Thoracic aorta (tissue), 2 donors: ENCODE data around the gene CDC40. TPM values are rescaled to one million over a fixed set of nuclear protein-coding genes. Genes with fewer than 3 reads are reported as not detected.
"Not testable (repeated sequence)": the region's sequence is repeated elsewhere in the genome, so short reads cannot be mapped to it uniquely, and the experiment has no call there.

Source experiments
- ATAC-seq: fragments of 150-250 bp; one replicate; pipeline ENCODE4 v1.8.0; 2017; ENCODE audit warnings: low read depth; ENCODE audit not compliant: insufficient number of reproducible peaks, low FRiP score
- DNase-seq: peaks from one replicate; pipeline ENCODE4 v3.0.0-alpha.2; 2020; ENCODE audit warnings: low spot score
- H3K27ac ChIP-seq, 2 donors: fragments of 200-600 bp; sonication (generic); 1 replicate in 1 of 2; 2 replicates in 1 of 2; pipeline ENCODE4 v1.5.1; 2016; ENCODE audit warnings: mild to moderate bottlenecking in 2 of 2, moderate library complexity in 2 of 2
- H3K27me3 ChIP-seq: fragments of 200-600 bp; sonication (generic); replicated peaks from 2 replicates; pipeline ENCODE4 v1.6.0; 2016; ENCODE audit warnings: mild to moderate bottlenecking; ENCODE audit not compliant: insufficient read depth
- H3K36me3 ChIP-seq: fragments of 200-600 bp; sonication (generic); one replicate; pipeline ENCODE4 v1.5.1; 2016
- H3K4me1 ChIP-seq, 2 donors: fragments of 200-600 bp; sonication (generic); 1 replicate in 1 of 2; 2 replicates in 1 of 2; pipeline versions ENCODE4 v1.5.1 to v1.6.0; 2016; ENCODE audit warnings: low read depth in 2 of 2, mild to moderate bottlenecking in 1 of 2; ENCODE audit not compliant: control insufficient read depth in 1 of 2
- H3K4me3 ChIP-seq: fragments of 200-600 bp; sonication (generic); 2 replicates; pipeline ENCODE4 v1.5.1; 2016; ENCODE audit warnings: mild to moderate bottlenecking
- H3K9me3 ChIP-seq: fragments of 200-600 bp; sonication (generic); 2 replicates; pipeline ENCODE4 v1.5.1; 2016
- CTCF ChIP-seq: fragments of 200-600 bp; sonication (generic); IDR thresholded peaks from one replicate; pipeline ENCODE4 v1.5.1; 2019; ENCODE audit warnings: antibody characterized with exemption
- total RNA-seq, 2 donors: library from RNA; depleted of rRNA; stranded (reverse); fragments of >200 nt; gene quantifications; one replicate each; pipeline versions ENCODE4 v1.1.0 to v1.2.3, GENCODE V29; 2016

The CDC40 gene
- total RNA-seq, 2 donors from 2014 or later: 11.2 to 22.2 TPM

DNA sequence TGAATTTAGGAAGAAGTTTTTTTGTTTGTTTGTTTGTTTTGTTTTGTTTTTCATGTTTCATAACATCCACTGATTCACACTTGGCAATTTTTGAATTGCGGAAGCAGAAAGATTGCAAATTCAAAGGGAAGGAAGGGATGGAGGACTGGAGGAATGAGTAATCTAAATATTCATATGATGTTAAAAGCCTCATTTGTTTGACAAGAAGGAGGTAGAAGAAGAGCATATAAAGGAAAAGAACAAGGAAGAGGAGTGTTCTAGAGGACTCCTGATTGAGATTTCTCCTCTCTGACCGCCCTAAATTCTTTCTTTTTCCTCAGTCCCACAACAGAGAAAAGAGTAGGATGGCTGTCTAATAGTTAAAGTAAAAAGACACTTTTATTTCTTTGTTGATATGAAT is 89.4 kb downstream of the CDC40 start:
- H3K4me3 ChIP-seq: no peak overlapping the region
- H3K27me3 ChIP-seq: no peaks in the 10 kb centered on the region
- DNase-seq (no peak), ATAC-seq (no peak)
- H3K9me3 ChIP-seq: no peaks in the 10 kb centered on the region
- no peaks in the 10 kb centered on the region for H3K4me1 ChIP-seq
- no peaks in the 10 kb centered on the region for H3K36me3 ChIP-seq
- no peak overlapping the region for H3K27ac ChIP-seq
- TF ChIP-seq CTCF: no peak

DNA sequence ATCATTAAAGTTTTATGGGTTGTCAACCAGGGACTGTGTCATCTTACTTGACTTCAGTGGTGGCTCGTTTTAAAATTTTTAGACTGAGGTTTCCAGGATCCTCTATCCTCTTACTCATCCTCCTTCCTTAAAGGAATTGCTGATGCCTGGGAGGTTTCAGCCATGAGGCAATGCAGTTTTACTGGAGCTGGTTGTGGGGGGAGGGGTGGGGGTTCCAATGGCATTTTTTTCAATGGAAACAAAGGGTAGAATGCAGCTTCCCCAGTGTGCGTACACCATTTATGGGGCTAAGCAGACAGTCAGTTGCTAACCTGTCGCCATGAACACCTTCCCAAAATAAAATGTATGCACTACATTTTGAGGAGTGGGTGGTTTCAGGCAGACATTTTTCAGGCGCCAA is 89.9 kb downstream of the CDC40 start:
- H3K27ac ChIP-seq: no peak overlapping the region
- no peak for TF ChIP-seq CTCF
- no peaks in the 10 kb centered on the region for H3K9me3 ChIP-seq
- no peaks in the 10 kb centered on the region for H3K27me3 ChIP-seq
- DNase-seq: no peak
- no peaks in the 10 kb centered on the region for H3K4me1 ChIP-seq
- no peak overlapping the region for H3K4me3 ChIP-seq
- no peak for ATAC-seq
- H3K36me3 ChIP-seq: no peaks in the 10 kb centered on the region

DNA sequence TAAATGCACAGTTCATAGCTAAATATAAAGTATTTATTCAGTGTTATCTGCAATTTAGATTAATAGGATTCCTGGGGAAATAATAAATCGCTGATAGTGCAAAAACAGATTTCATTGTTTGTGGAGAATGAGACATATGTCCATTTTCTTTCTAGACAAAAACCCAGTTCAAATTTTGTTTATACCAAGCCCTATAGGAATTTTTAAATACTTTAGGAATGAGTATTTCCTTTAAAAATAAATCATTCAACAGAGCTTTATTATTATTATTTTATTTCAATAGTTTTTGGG is 91.5 kb downstream of the CDC40 start:
- no peaks in the 10 kb centered on the region for H3K9me3 ChIP-seq
- H3K4me3 ChIP-seq: no peak overlapping the region
- ATAC-seq (no peak), DNase-seq (no peak)
- H3K36me3 ChIP-seq: no peaks in the 10 kb centered on the region
- no peak overlapping the region for H3K27ac ChIP-seq
- TF ChIP-seq CTCF: no peak
- H3K27me3 ChIP-seq: no peaks in the 10 kb centered on the region
- no peaks in the 10 kb centered on the region for H3K4me1 ChIP-seq

- not testable (repeated sequence) for H3K27ac ChIP-seq, ATAC-seq, H3K4me3 ChIP-seq, H3K9me3 ChIP-seq, DNase-seq, H3K36me3 ChIP-seq, H3K4me1 ChIP-seq, H3K27me3 ChIP-seq
Measured at GRCh38 chr6:110272781-110273180, 92.6 kb downstream of the CDC40 start.

DNA sequence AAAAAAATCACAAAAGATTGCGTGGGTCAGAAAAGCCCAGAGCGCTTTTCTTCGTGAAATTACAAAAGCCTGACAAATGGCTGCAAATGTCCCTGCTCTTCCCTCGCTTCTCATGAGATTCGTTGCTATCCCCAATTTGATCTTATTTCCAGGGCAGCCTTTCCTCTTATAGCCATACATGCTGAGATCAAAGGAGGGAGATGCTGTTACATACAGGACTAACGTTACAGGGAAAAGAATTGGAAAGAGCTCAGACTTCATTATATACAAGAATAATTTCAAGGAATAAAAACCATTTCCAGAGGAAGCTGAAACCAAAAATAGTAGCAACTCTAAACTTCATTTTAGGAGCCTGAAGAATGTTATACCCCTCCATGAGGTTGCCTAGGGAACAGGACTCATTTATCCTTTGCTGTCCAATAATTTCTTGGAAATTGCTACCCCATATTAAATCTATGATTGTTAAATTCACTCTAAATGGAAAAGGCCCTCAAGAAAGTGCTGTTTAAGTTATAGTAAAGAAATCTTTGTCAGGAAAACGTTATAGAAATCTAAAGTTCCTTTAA is 97.0 kb downstream of the CDC40 start:
- Histone ChIP-seq H3K9me3 (no peaks in the 10 kb centered on the region), H3K36me3 (no peaks in the 10 kb centered on the region), H3K27ac (no peak overlapping the region), H3K4me3 (no peak overlapping the region), H3K4me1 (peaks cover 0 to 9% of the 10 kb centered on the region in 2 donors), H3K27me3 (no peaks in the 10 kb centered on the region)
- ATAC-seq (no peak), DNase-seq (no peak)
- no peak for TF ChIP-seq CTCF

Other genes starting within 250 kb of the CDC40 start
- gene GPR6, start 202.1 kb upstream of the CDC40 start, total RNA-seq: not detected
- 10 to 100 TPM in 1 of 2 donors, 1 to 10 TPM in 1; 4.9 to 21.8 TPM for gene WASF1, start 757 bp upstream of the CDC40 start, total RNA-seq
- 10 to 100 TPM; 12.1 to 27.6 TPM for gene METTL24, start 177.9 kb downstream of the CDC40 start, total RNA-seq
- gene DDO, start 235.1 kb downstream of the CDC40 start, total RNA-seq: 1 to 10 TPM in 1 of 2 donors, under 1 TPM in 1; 0.68 to 1.6 TPM